Retinal pigment epithelial cell (primary cell): ENCODE measurements around the gene UBQLN3.

Source experiments
- DNase-seq: peaks from one replicate; pipeline ENCODE4 v3.0.0-alpha.2; 2010; ENCODE audit warnings: low read depth
- H3K4me3 ChIP-seq: 2 replicates; pipeline ENCODE4 v1.5.1; 2011; ENCODE audit warnings: mild to moderate bottlenecking, low read length, control low read depth, moderate library complexity
- CTCF ChIP-seq: conservative IDR thresholded peaks from 2 replicates; pipeline ENCODE4 v1.5.1; 2011; ENCODE audit warnings: low read depth, low read length, control low read depth, inconsistent platforms

UBQLN3 gene

DNA sequence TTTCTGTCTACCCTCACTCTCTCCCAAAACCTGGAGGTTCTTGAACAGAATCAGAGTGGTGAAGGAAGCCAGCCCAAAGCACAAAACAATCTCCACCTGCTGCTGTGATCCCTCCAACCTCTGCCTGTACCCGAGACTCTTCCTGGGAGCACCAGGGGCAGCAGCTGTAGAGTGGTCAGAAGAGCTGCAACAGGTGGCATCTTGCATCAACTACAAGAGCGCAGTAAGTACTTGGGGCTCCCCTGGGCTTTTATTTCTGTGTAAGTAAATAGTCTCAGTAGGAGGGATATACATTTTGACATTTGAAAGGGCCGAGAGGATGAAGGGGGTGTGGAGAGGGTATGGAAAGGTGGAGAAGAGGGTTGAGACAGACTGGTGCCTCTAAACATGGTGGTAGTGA lies 15.0 kb upstream of the UBQLN3 start:
- DNase-seq, result no peak
- no peak overlapping the region for H3K4me3 ChIP-seq
- no peak for TF ChIP-seq CTCF

DNA sequence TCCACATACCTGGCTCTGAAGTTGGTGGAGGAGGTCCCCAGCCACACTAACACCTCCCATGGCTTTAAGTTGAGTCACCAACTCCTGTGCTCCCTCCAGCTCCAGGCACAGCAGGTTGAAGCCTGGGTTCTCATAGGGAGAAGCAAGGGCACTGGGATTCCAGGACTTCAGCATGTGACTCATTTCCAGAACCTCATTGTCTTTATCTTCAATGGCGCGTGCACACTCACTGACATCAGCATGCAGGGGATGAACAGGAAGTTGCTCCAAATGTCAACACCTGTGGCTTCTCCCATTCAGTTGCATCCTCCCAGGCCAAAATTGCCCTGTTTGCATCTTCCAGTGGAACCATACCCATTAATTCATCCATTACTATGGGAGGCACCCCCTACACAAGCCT lies 12.6 kb upstream of the UBQLN3 start:
- TF ChIP-seq CTCF, result no peak
- H3K4me3 ChIP-seq, result no peak overlapping the region
- no peak for DNase-seq

GRCh38 chr11:5521540-5521939 lies 11.8 kb upstream of the UBQLN3 start:
- no peak overlapping the region for H3K4me3 ChIP-seq
- no peak for TF ChIP-seq CTCF
- DNase-seq, result no peak

GRCh38 chr11:5516599-5516998 lies 6.8 kb upstream of the UBQLN3 start, which contains the start of gene UBQLNL:
TSS of gene UBQLNL (minus strand) at chr11:5516699. CDS start at chr11:5516441, 258 bp downstream.
- no peak for DNase-seq
- no peak for TF ChIP-seq CTCF

DNA sequence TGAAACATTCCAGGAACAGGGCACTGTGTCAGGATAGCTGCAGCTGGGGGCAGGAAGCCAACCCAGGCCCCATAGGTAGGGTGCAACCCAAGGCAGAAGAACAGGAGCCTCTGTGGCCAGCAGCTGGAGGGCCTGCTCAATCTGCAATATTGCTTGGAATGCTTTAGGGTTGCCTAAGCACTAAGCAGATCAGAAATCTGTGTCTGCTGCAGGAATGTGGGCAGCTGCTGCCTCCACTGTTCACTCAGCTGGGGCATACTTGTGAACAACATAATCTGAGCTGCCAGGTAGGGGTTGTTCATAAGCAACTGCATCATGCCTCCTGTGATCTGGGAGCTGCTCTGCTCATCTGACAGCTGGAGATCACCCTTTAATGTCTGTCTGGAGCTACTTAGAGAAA lies 5.1 kb upstream of the UBQLN3 start:
- TF ChIP-seq CTCF, result no peak
- no peak overlapping the region for H3K4me3 ChIP-seq
- DNase-seq, result no peak

More at GRCh38 chr11:5516599-5516998, 6.8 kb upstream of the UBQLN3 start, which contains the start of gene UBQLNL:
- H3K4me3 ChIP-seq, result no peak within 1 kb of the TSS

GRCh38 chr11:5508605-5509004 lies 1.2 kb downstream of the UBQLN3 start:
- H3K4me3 ChIP-seq, result no peak overlapping the region
- DNase-seq, result no peak
- no peak for TF ChIP-seq CTCF

DNA sequence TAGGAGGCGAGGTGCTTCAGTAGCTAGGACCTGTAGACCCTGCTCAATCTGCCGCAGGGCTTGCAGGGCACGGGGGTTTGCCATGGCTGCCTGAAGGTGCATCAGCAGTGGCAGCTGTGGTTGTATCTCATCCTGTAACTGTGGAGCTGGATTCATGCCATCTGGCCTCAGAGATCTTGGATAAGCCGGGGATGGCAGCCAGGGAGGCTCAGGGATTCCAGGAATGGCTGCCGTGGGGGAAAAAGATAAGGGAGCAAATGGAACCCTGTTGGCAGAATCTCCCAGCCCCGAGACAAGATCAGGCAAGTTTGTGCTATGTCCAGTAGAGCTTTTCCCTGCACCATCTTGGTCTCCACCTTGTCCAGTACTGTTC lies 1.8 kb downstream of the UBQLN3 start:
- DNase-seq, result no peak
- H3K4me3 ChIP-seq, result no peak overlapping the region
- TF ChIP-seq CTCF, result no peak
